CD1c-positive myeloid dendritic cell (primary cell): Measurements from ENCODE around the gene CCDC194.
A peak's percentile ranks its signal among the peaks of the same experiment; 100 is the strongest.

Experiments used
- DNase-seq: peaks from one replicate; pipeline ENCODE4 v3.0.0-alpha.2; 2016; ENCODE audit errors: extremely low spot score

The CCDC194 gene

GRCh38 chr19:17406046-17406886, 12.3 kb upstream of the CCDC194 start:
- DNase-seq, result no peak

- DNase-seq, result peak; percentile 84
Measured at GRCh38 chr19:17405250-17406045, 11.5 kb upstream of the CCDC194 start, which contains the start of gene BST2. Gene BST2 (minus strand): TSS chr19:17405630. CDS start chr19:17405575, 55 bp downstream.

GRCh38 chr19:17404621-17405249, 10.7 kb upstream of the CCDC194 start:
- no peak for DNase-seq

GRCh38 chr19:17404015-17404414, 10.0 kb upstream of the CCDC194 start:
- no peak for DNase-seq

GRCh38 chr19:17402982-17403855, 9.2 kb upstream of the CCDC194 start:
- DNase-seq, result peak; percentile 37

GRCh38 chr19:17401628-17402027, 7.6 kb upstream of the CCDC194 start:
- DNase-seq, result no peak

GRCh38 chr19:17398902-17399527, 5.0 kb upstream of the CCDC194 start:
- no peak for DNase-seq

GRCh38 chr19:17394891-17395415, 957 bp upstream of the CCDC194 start:
- DNase-seq, result peak; percentile 72

GRCh38 chr19:17393002-17393401, 994 bp downstream of the CCDC194 start:
- DNase-seq, result no peak

GRCh38 chr19:17391371-17392151, 2.4 kb downstream of the CCDC194 start:
- DNase-seq, result peak; percentile 56

GRCh38 chr19:17390665-17391370, 3.2 kb downstream of the CCDC194 start:
- peak; percentile 91 for DNase-seq

GRCh38 chr19:17389957-17390664, 3.9 kb downstream of the CCDC194 start:
- no peak for DNase-seq

GRCh38 chr19:17389288-17389687, 4.7 kb downstream of the CCDC194 start:
- DNase-seq, result no peak

- peak; percentile 74 for DNase-seq
Measured at GRCh38 chr19:17385878-17386611, 8.0 kb downstream of the CCDC194 start.

- DNase-seq, result no peak
Measured at GRCh38 chr19:17380426-17381138, 13.4 kb downstream of the CCDC194 start.

- peak; percentile 41 for DNase-seq
Measured at GRCh38 chr19:17379221-17379631, 14.8 kb downstream of the CCDC194 start.

- DNase-seq, result no peak
Measured at GRCh38 chr19:17378271-17378670, 15.7 kb downstream of the CCDC194 start.
